HEK293T (cell line): ENCODE measurements around the gene LYRM4.

ENCODE experiments used
- ARNT ChIP-seq: fragments of 450-650 bp; IDR thresholded peaks from 2 replicates; pipeline ENCODE4 v1.6.1; 2017; ENCODE audit warnings: mild to moderate bottlenecking
- BHLHE40 ChIP-seq: fragments of 450-650 bp; IDR thresholded peaks from 2 replicates; pipeline ENCODE4 v1.6.1; 2016; ENCODE audit warnings: mild to moderate bottlenecking, moderate library complexity, borderline replicate concordance
- ELF4 ChIP-seq: fragments of 450-650 bp; IDR thresholded peaks from 2 replicates; pipeline ENCODE4 v1.6.1; 2017; ENCODE audit warnings: antibody characterized with exemption
- FOXA1 ChIP-seq: fragments of 450-650 bp; IDR thresholded peaks from 2 replicates; pipeline ENCODE4 v1.6.1; 2016; ENCODE audit warnings: mild to moderate bottlenecking
- FOXK2 ChIP-seq: fragments of 450-650 bp; IDR thresholded peaks from 2 replicates; pipeline ENCODE4 v1.6.1; 2016; ENCODE audit warnings: mild to moderate bottlenecking
- FOXM1 ChIP-seq: fragments of 450-650 bp; IDR thresholded peaks from 2 replicates; pipeline ENCODE4 v1.6.1; 2017; ENCODE audit warnings: mild to moderate bottlenecking, borderline replicate concordance
- NFRKB ChIP-seq: fragments of 450-650 bp; IDR thresholded peaks from 2 replicates; pipeline ENCODE4 v1.6.1; 2016; ENCODE audit warnings: mild to moderate bottlenecking, moderate library complexity
- SP1 ChIP-seq: fragments of 450-650 bp; IDR thresholded peaks from 2 replicates; pipeline ENCODE4 v1.6.1; 2017
- SUZ12 ChIP-seq: fragments of 450-650 bp; IDR thresholded peaks from 2 replicates; pipeline ENCODE4 v1.6.1; 2016; ENCODE audit warnings: mild to moderate bottlenecking
- TARDBP ChIP-seq: fragments of 450-650 bp; IDR thresholded peaks from 2 replicates; pipeline ENCODE4 v1.6.1; 2016
- ZNF384 ChIP-seq: fragments of 450-650 bp; IDR thresholded peaks from 2 replicates; pipeline ENCODE4 v1.6.1; 2016

DNA sequence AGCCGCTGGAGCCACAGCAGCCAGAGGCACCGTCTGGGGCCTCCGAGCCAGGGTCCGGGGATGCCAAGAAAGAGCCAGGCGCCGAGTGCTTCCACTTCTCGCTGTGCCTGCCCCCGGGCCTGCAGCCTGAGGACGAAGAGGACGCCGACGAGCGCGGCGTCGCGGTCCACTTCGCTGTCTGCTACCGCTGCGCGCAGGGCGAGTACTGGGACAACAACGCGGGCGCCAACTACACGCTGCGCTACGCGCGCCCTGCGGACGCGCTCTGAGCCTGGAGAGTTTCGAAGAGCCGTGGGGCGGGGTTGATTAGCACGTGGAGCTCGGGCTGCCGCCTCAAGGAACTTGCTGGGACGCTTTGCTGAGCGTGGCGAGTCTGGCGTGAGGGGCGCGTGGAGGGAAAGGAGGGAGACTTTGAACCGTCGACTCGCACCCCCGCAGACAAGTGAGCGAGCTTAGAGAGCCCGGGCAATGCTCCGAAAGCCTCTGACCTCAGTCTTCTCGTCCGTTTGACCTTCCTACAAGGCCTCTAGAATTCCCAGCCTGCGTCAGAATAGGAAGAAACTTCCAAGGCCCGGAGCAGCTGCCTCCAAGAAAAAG lies 174.4 kb downstream of the LYRM4 start:
- TF ChIP-seq SP1 (no peak), FOXA1 (no peak), ZNF384 (no peak), ARNT (no peak), FOXK2 (no peak), BHLHE40 (no peak), SUZ12 (no peak), ELF4 (no peak), NFRKB (no peak), TARDBP (no peak), FOXM1 (no peak)
